HG03575 (cell line): ENCODE data around the gene KIF1A.

Experiments
- ATAC-seq: cut with Tn5 transposase; IDR thresholded peaks from one replicate; pipeline ENCODE4 v1.9.1; 2021; ENCODE audit not compliant: unreplicated experiment, insufficient number of reproducible peaks, low FRiP score; ENCODE audit errors: extremely low read depth

KIF1A gene

GRCh38 chr2:240823449-240824336 lies 3.7 kb upstream of the KIF1A start:
- no peak for ATAC-seq

GRCh38 chr2:240822280-240822847 lies 2.3 kb upstream of the KIF1A start:
- no peak for ATAC-seq

GRCh38 chr2:240821429-240821778 lies 1.4 kb upstream of the KIF1A start:
- no peak for ATAC-seq

GRCh38 chr2:240820607-240821428 lies 799 bp upstream of the KIF1A start:
- no peak for ATAC-seq

- no peak for ATAC-seq
Measured at GRCh38 chr2:240819126-240819857, 727 bp downstream of the KIF1A start.

- ATAC-seq: no peak
Measured at GRCh38 chr2:240818293-240819125, 1.5 kb downstream of the KIF1A start.

GRCh38 chr2:240817496-240818292 lies 2.3 kb downstream of the KIF1A start:
- no peak for ATAC-seq

GRCh38 chr2:240816584-240817495 lies 3.2 kb downstream of the KIF1A start:
- no peak for ATAC-seq

GRCh38 chr2:240815761-240816583 lies 4.0 kb downstream of the KIF1A start:
- ATAC-seq: no peak

- ATAC-seq: no peak
Measured at GRCh38 chr2:240814946-240815760, 4.9 kb downstream of the KIF1A start.

- no peak for ATAC-seq
Measured at GRCh38 chr2:240814280-240814679, 5.7 kb downstream of the KIF1A start.

- no peak for ATAC-seq
Measured at GRCh38 chr2:240813231-240813921, 6.6 kb downstream of the KIF1A start.

GRCh38 chr2:240812721-240813120 lies 7.3 kb downstream of the KIF1A start:
- no peak for ATAC-seq

- no peak for ATAC-seq
Measured at GRCh38 chr2:240812301-240812680, 7.7 kb downstream of the KIF1A start.
